Fibroblast of villous mesenchyme (primary cell): Measurements from ENCODE around the gene SALL1. TPM values are rescaled to one million over a fixed set of nuclear protein-coding genes. Genes with fewer than 3 reads are reported as not detected.

ENCODE experiments used
- DNase-seq: peaks from one replicate; pipeline ENCODE4 v3.0.0-alpha.2; 2010; ENCODE audit warnings: low read depth
- H3K4me3 ChIP-seq: 2 replicates; pipeline ENCODE4 v1.5.1; 2011; ENCODE audit warnings: low read depth, mild to moderate bottlenecking, low read length
- total RNA-seq: library from RNA; depleted of rRNA; stranded (reverse); fragments of >200 nt; gene quantifications from 2 replicates; pipeline ENCODE4 v1.2.3, GENCODE V29; 2012
- TF ChIP-seq, protein P1 (sequence below): IDR thresholded peaks from 2 replicates; pipeline ENCODE4 v1.5.1; 2012; ENCODE audit warnings: low read depth, mild to moderate bottlenecking, low read length; ENCODE audit not compliant: insufficient read depth

Gene SALL1
- total RNA-seq, 1 donor = 3.5 TPM

DNA sequence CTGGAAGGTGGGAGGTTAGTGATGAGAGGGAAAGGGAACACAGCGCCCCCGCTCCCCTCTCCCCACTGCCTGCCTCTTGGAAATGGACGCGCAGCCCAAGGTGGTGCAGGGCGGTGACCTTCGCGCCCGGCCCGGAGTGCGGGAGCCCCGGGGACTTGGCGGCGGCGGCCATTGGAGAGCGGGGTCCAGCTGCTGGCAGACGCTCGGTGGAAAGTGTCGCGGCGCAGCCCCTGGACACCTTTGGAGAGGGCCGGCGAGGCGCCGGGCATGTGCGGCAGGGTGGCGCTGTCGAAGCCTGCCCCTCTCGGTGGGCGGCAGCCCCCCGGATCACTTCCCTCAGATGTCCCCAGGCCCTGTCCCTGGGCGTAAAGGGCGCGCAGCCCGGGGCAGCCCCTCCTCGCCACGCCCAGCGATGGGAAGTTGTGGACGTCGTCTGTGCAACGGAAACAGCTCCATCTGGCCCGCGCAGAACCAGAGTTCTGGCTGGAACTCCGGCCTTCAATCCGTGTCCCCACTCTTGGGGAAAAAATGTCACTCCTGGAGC, 16.7 kb downstream of the SALL1 start:
- no peak overlapping the region for H3K4me3 ChIP-seq
- DNase-seq = no peak
- TF ChIP-seq, protein P1, sequence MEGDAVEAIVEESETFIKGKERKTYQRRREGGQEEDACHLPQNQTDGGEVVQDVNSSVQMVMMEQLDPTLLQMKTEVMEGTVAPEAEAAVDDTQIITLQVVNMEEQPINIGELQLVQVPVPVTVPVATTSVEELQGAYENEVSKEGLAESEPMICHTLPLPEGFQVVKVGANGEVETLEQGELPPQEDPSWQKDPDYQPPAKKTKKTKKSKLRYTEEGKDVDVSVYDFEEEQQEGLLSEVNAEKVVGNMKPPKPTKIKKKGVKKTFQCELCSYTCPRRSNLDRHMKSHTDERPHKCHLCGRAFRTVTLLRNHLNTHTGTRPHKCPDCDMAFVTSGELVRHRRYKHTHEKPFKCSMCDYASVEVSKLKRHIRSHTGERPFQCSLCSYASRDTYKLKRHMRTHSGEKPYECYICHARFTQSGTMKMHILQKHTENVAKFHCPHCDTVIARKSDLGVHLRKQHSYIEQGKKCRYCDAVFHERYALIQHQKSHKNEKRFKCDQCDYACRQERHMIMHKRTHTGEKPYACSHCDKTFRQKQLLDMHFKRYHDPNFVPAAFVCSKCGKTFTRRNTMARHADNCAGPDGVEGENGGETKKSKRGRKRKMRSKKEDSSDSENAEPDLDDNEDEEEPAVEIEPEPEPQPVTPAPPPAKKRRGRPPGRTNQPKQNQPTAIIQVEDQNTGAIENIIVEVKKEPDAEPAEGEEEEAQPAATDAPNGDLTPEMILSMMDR = no peak

DNA sequence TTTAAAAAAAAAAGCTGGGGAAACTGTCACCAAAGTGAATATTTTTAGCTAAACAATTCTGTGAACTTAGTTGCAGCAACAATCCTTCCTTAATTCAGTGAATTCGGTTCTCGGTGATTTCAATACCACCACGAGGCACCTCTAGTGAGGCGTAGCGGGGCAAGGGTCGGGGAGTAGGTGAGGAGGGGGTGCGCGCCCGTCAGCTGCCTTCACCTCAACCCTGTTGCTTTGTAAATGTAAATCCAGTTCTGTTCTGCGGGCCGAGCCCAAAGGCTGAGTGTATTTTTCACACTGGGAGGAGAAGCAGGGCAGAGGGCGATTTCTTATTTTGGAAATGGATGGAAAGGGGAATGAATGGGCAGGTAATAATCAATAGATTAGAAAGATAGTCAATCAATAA, 17.4 kb downstream of the SALL1 start:
- TF ChIP-seq, protein P1 = no peak
- no peak for DNase-seq
- H3K4me3 ChIP-seq = no peak overlapping the region

DNA sequence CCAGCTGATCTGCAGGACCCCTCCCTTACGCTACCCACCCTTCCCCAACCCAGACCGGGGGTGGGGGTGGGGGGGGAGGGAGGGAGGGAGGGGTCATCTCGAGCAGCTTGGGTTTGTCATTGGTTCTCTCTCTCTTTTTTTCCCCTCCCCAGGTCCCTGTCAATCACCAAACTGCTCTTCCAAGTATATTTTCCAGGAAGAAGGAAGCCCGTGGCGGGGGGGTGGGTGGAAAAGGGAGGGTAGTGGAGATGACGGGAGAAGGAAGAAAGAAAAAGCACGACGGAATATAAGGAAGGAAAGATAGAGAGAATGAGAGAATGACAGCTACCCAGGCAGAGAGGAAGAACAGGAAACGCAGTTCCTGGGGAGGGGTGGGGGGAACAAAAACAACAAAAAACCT, 17.9 kb downstream of the SALL1 start:
- H3K4me3 ChIP-seq = no peak overlapping the region
- no peak for DNase-seq
- TF ChIP-seq, protein P1 = no peak

DNA sequence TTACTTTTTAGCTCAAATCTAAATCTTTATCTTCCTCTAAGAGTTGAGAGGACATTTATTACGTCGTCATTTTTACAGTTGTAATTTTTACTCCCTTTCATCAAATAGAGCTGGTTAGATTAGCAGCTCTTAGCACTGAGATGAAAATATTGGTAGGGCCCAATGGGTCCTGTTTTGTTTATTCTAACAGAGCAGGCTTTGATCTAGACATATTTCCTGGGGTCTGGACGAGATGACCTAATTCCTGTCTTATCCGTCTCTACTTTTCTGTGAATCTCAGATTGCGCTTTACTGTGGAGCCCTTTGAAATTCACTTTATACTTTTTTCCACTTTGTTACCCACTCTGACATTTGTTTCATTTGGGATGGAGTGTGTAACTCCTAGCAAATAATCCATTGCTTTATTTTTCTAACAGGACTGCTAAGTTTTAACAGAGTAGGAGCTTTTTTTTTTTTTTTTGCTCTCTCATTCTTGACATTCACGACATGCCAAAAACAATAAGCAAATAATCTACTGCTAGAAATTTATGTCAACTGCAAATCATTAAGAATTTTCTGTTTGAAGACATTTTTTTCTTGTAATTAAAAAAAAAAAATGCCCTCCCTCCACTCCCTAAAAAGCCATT, 18.5 kb downstream of the SALL1 start:
- TF ChIP-seq, protein P1 = no peak
- H3K4me3 ChIP-seq = no peak overlapping the region
- no peak for DNase-seq

DNA sequence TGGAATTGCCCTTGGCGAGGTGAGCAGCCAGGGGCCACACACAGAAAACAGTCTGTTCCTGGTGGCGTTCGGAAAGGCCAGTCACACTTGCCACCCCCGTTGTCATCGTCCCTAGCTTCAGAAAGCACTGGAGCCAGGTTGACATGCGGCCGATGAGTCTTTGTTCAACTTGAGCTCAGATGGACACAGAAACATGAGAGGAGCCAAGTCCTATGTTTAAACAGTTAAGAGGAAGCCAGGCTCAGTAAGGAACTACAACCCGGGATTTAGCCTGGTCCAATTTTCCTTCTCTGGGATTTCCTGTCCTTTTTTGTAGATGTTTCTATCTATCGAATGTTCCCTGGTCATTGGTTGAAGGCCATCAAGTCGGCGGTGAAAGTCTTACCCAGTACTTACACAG, 19.5 kb downstream of the SALL1 start:
- no peak for DNase-seq
- no peak overlapping the region for H3K4me3 ChIP-seq
- TF ChIP-seq, protein P1 = no peak

DNA sequence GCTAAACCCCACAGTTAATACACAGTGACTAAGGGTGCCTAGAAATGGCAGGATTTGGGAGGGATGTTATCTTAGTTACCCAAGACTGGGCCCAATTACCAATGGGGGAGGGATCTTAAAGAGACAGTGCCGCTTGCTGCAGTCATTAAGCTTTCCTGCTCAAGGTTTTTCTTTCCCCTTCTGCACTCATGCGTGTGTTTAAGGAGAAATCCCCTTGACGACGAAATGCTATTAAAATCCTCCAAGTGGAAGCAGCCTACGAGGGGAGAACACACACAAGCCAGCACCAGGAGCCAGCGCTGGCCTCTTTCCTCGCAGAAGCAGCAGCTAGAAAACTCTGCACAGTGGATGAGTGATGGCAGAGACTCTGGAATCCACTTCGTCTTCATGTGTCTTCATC, 22.0 kb downstream of the SALL1 start:
- no peak overlapping the region for H3K4me3 ChIP-seq
- DNase-seq = no peak
- TF ChIP-seq, protein P1 = no peak

DNA sequence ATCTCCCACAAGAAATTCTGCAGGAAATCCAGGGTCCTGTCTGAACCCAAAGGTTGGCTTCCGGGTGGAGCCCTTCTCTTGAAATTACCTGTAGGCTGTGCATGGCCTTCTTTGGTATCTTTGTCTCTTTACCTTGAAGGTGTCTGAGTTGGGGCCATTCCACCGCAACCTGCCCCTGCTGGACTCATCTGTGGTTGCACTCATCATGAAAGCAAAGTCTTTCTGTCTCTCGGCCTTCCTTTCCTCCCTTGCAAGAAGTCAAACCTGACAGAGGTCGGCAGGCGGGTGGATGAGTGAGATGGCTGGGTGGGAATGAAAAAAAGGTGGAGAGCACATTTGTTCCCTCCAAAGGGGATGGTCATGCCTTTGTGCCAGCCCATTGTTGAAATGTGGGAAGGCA, 25.1 kb downstream of the SALL1 start:
- H3K4me3 ChIP-seq = no peak overlapping the region
- no peak for DNase-seq
- TF ChIP-seq, protein P1 = no peak
